ENCODE results near the gene KCTD6.

The KCTD6 gene

DNA sequence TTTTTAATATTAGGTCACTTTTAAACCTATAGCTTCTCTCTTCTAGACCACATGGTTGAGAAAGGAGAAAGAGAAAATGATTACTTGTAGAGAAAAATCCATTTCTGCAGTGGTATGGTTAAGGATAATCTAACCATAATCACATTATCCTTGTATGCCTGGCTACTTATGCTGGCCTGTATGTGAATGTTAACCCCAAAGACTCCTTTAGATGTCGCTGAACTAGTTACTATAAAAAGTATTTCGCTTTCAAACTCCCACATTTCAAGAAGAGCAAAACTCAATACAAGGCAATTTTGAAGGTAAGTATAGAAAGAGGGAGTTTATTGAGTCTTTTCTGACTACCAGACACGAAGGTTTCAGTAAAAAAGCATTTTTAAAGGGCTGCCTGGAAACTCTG lies 2.2 kb downstream of the KCTD6 start:
- Histone ChIP-seq H3K9ac (no peak overlapping the region), H3K9me3 (ENCODE audit: control insufficient read depth, low read length) (no peaks in the 10 kb centered on the region), H3K4me3 (ENCODE audit: low read depth, low read length) (no peak overlapping the region), H3K4me1 (peaks cover 16% of the 10 kb centered on the region), H3K27me3 (ENCODE audit: control insufficient read depth, insufficient read depth, low read length) (no peaks in the 10 kb centered on the region), H3K79me2 (peaks cover 8% of the 10 kb centered on the region), H3K36me3 (ENCODE audit: control insufficient read depth, insufficient read depth, low read length) (no peaks in the 10 kb centered on the region), H3K4me2 (ENCODE audit: low read length) (no peak overlapping the region), H2AFZ (no peak overlapping the region), H3K27ac (no peak overlapping the region)
- no peak for TF ChIP-seq CTCF (IDR thresholded peaks at IDR 0.05)

- Histone ChIP-seq H3K27me3 (ENCODE audit: control insufficient read depth, insufficient read depth, low read length) (no peaks in the 10 kb centered on the region), H3K4me3 (ENCODE audit: low read depth, low read length) (no peak overlapping the region), H3K36me3 (ENCODE audit: control insufficient read depth, insufficient read depth, low read length) (no peaks in the 10 kb centered on the region), H3K79me2 (peaks cover 8% of the 10 kb centered on the region), H3K4me2 (ENCODE audit: low read length) (no peak overlapping the region), H3K9me3 (ENCODE audit: control insufficient read depth, low read length) (no peaks in the 10 kb centered on the region), H3K9ac (no peak overlapping the region), H3K4me1 (peaks cover 16% of the 10 kb centered on the region), H3K27ac (no peak overlapping the region), H2AFZ (no peak overlapping the region)
- TF ChIP-seq CTCF (IDR thresholded peaks at IDR 0.05), result no peak
Measured at GRCh38 chr3:58495101-58495500, 3.2 kb downstream of the KCTD6 start.

- Histone ChIP-seq H3K9ac (no peak overlapping the region), H2AFZ (no peak overlapping the region), H3K27me3 (ENCODE audit: control insufficient read depth, insufficient read depth, low read length) (no peaks in the 10 kb centered on the region), H3K4me2 (ENCODE audit: low read length) (no peak overlapping the region), H3K4me1 (peaks cover 16% of the 10 kb centered on the region), H3K27ac (no peak overlapping the region), H3K9me3 (ENCODE audit: control insufficient read depth, low read length) (no peaks in the 10 kb centered on the region), H3K79me2 (peaks cover 9% of the 10 kb centered on the region), H3K36me3 (ENCODE audit: control insufficient read depth, insufficient read depth, low read length) (no peaks in the 10 kb centered on the region), H3K4me3 (ENCODE audit: low read depth, low read length) (no peak overlapping the region)
- TF ChIP-seq CTCF (IDR thresholded peaks at IDR 0.05), result no peak
Measured at GRCh38 chr3:58496206-58496857, 4.4 kb downstream of the KCTD6 start.

DNA sequence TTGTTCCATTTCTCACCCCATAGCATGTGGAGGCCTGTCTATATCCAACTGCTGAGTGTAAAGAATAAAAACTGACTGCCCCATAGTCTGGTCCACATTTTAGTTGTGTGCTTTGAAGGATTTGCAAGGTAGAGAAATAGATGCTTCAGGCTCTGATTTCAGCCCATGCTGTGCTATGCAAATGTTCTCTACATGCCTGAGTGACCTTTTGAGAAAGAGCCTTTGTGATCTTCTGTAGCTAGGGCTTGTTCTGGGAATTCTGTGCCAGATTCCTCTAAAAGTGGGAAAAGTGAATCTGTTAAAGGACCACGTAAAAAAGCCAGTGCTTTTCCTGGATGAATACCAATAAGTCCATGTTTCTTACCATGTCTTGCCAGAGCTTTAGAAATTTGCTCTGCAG lies 5.2 kb downstream of the KCTD6 start:
- Histone ChIP-seq H3K36me3 (ENCODE audit: control insufficient read depth, insufficient read depth, low read length) (no peaks in the 10 kb centered on the region), H3K27me3 (ENCODE audit: control insufficient read depth, insufficient read depth, low read length) (no peaks in the 10 kb centered on the region), H3K4me3 (ENCODE audit: low read depth, low read length) (no peak overlapping the region), H3K79me2 (peaks cover 11% of the 10 kb centered on the region), H2AFZ (no peak overlapping the region), H3K9me3 (ENCODE audit: control insufficient read depth, low read length) (no peaks in the 10 kb centered on the region), H3K27ac (no peak overlapping the region), H3K4me1 (peaks cover 16% of the 10 kb centered on the region), H3K4me2 (ENCODE audit: low read length) (peak overlapping the region; percentile 23), H3K9ac (no peak overlapping the region)
- TF ChIP-seq CTCF (IDR thresholded peaks at IDR 0.05), result no peak

GRCh38 chr3:58502872-58503271 lies 11.0 kb downstream of the KCTD6 start:
- H2AFZ ChIP-seq, result no peak overlapping the region
- H3K4me1 ChIP-seq, result no peaks in the 10 kb centered on the region
- TF ChIP-seq CTCF (IDR thresholded peaks at IDR 0.05), result no peak
- no peak overlapping the region for H3K4me2 ChIP-seq (ENCODE audit: low read length)
- no peaks in the 10 kb centered on the region for H3K9me3 ChIP-seq (ENCODE audit: control insufficient read depth, low read length)
- H3K79me2 ChIP-seq, result peaks cover 5% of the 10 kb centered on the region
- no peaks in the 10 kb centered on the region for H3K36me3 ChIP-seq (ENCODE audit: control insufficient read depth, insufficient read depth, low read length)
- H3K4me3 ChIP-seq (ENCODE audit: low read depth, low read length), result no peak overlapping the region
- no peak overlapping the region for H3K27ac ChIP-seq
- no peaks in the 10 kb centered on the region for H3K27me3 ChIP-seq (ENCODE audit: control insufficient read depth, insufficient read depth, low read length)
- no peak overlapping the region for H3K9ac ChIP-seq

Measured in parathyroid adenoma (tissue), 2 donors.